ENCODE results near the gene ZSWIM6.

DNA sequence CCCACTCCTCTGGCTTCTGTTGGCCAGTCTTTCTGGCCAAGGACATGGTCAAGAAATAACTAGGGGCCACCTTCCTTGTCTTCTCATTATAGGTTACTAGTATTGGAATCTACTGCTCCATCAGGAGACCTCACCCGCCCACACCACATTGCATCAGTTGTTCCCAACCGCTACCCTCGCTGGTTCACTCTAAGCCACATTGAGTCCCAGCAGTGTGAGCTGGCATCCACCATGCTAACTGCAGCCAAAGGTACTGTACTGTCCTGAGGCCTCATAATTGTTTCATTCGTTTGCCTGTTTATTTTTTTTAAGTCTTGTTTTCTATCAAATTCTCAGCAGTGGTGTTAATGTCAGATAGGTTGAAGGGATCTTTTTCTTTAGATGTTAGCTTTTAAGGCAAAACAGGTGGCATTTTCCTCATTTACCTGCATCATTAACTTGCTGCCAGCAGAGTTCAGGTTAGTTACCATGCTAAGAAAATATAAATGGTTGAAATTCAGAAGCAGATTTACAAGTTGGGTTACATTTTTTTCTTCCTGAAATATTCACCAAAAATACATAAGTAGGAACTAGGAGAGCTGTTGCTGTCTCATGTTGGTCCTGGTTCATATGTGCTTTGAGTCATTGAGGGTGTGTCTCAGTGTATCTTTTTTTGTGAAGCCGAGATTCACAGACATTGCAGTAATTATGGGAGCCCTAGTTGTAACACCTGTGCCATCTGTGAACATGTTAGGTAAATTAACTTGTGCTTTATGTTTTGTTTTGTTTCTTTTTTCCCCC lies 206.9 kb downstream of the ZSWIM6 start:
- TF ChIP-seq POLR2AphosphoS5 (IDR thresholded peaks at IDR 0.05; ENCODE audit: low read depth, low read length) = no peak
- TF ChIP-seq, protein P1, sequence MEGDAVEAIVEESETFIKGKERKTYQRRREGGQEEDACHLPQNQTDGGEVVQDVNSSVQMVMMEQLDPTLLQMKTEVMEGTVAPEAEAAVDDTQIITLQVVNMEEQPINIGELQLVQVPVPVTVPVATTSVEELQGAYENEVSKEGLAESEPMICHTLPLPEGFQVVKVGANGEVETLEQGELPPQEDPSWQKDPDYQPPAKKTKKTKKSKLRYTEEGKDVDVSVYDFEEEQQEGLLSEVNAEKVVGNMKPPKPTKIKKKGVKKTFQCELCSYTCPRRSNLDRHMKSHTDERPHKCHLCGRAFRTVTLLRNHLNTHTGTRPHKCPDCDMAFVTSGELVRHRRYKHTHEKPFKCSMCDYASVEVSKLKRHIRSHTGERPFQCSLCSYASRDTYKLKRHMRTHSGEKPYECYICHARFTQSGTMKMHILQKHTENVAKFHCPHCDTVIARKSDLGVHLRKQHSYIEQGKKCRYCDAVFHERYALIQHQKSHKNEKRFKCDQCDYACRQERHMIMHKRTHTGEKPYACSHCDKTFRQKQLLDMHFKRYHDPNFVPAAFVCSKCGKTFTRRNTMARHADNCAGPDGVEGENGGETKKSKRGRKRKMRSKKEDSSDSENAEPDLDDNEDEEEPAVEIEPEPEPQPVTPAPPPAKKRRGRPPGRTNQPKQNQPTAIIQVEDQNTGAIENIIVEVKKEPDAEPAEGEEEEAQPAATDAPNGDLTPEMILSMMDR (IDR thresholded peaks at IDR 0.05) = no peak
- no peak for TF ChIP-seq REST (IDR thresholded peaks at IDR 0.05; ENCODE audit: insufficient read depth in 1 of 2, low read depth in 2 of 2, low read length in 1 of 2)
- TF ChIP-seq TCF7L2 (IDR thresholded peaks at IDR 0.05; ENCODE audit: low read depth, low read length) = no peak
- TF ChIP-seq SIN3A (IDR thresholded peaks at IDR 0.05; ENCODE audit: borderline replicate concordance, insufficient read depth, low read depth, low read length) = no peak
